ENCODE results near the gene VPS13D.

The VPS13D gene

GRCh38 chr1:12229835-12230548 lies at the start of gene VPS13D:
VPS13D (plus strand) TSS chr1:12230030; CDS start chr1:12234267, 4,237 bp downstream.
- DNase-seq, result peak; percentile 85 to 88

- DNase-seq, result no peak
Observed at GRCh38 chr1:12180315-12180714, 49.5 kb upstream of the VPS13D start.

GRCh38 chr1:12180903-12181302 lies 48.9 kb upstream of the VPS13D start:
- DNase-seq, result no peak

- DNase-seq, result no peak
Observed at GRCh38 chr1:12181568-12181967, 48.3 kb upstream of the VPS13D start.

GRCh38 chr1:12182410-12182984 lies 47.3 kb upstream of the VPS13D start:
- DNase-seq, result no peak

GRCh38 chr1:12183095-12183794 lies 46.6 kb upstream of the VPS13D start:
- DNase-seq, result no peak

GRCh38 chr1:12184008-12184681 lies 45.7 kb upstream of the VPS13D start:
- DNase-seq, result no peak

GRCh38 chr1:12185036-12185917 lies 44.6 kb upstream of the VPS13D start:
- no peak for DNase-seq

GRCh38 chr1:12185918-12186678 lies 43.7 kb upstream of the VPS13D start:
- DNase-seq, result no peak

GRCh38 chr1:12186679-12186985 lies 43.2 kb upstream of the VPS13D start:
- no peak for DNase-seq

- no peak for DNase-seq
Observed at GRCh38 chr1:12188115-12188514, 41.7 kb upstream of the VPS13D start.

- DNase-seq, result no peak
Observed at GRCh38 chr1:12188657-12189327, 41.0 kb upstream of the VPS13D start.

GRCh38 chr1:12189328-12189682 lies 40.5 kb upstream of the VPS13D start:
- DNase-seq, result no peak

- no peak for DNase-seq
Observed at GRCh38 chr1:12191242-12192032, 38.4 kb upstream of the VPS13D start.

- no peak for DNase-seq
Observed at GRCh38 chr1:12194666-12195216, 35.1 kb upstream of the VPS13D start.

GRCh38 chr1:12195416-12195815 lies 34.4 kb upstream of the VPS13D start:
- DNase-seq, result no peak

- no peak for DNase-seq
Observed at GRCh38 chr1:12196641-12197482, 33.0 kb upstream of the VPS13D start.

GRCh38 chr1:12197483-12197880 lies 32.3 kb upstream of the VPS13D start:
- no peak for DNase-seq

- no peak for DNase-seq
Observed at GRCh38 chr1:12200208-12200607, 29.6 kb upstream of the VPS13D start.

Data from activated CD4-positive, alpha-beta T cell treated with anti-CD3 and anti-CD28 coated beads, Interleukin-2, amount 50 U/mL, for 48 hours (primary cell).